CD4-positive, alpha-beta T cell treated with Interleukin-6 at 100 ng/mL for 8 hours (primary cell): Measurements from ENCODE around the gene MAD1L1.
"Not testable (repeated sequence)": the region's sequence is repeated elsewhere in the genome, so short reads cannot be mapped to it uniquely, and the experiment has no call there.

Experiments used
- DNase-seq: peaks from one replicate; pipeline ENCODE4 v3.0.0-alpha.2; 2020; ENCODE audit warnings: mixed read lengths, low spot score

MAD1L1 gene

DNA sequence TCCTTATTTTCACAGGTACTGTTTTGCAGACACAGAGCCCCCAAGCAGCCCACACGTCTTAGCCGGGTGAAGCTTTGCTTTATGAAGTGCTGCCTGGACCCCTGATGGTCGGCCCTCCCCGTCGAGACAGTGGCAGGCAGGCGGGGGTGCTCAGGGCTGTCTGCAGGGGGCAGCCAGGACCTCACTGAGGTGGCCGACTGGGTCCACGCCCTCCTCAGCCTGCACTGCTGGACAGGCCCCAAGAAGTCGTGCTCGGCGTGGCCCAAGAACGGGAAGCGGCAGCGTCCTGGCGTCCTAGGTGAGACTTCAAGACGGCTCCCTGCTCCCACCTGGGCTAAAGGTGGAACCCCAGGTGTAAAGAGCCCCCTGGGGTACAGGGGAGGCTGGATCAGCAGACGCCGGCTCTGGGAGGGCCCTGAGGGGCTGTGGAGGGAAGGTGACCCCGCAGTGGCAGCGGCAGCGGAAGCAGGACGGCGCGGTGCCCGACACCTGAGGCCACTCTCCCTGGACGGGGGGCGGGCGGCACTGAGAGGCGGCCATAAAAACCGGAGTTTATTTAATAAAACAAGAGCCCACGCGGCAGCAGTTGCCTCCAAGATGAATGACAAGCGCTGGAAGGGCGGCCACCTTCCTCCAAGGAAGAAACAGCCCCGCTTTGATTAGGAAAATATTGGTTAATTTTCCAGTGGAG is 383.2 kb downstream of the MAD1L1 start:
- no peak for DNase-seq

DNA sequence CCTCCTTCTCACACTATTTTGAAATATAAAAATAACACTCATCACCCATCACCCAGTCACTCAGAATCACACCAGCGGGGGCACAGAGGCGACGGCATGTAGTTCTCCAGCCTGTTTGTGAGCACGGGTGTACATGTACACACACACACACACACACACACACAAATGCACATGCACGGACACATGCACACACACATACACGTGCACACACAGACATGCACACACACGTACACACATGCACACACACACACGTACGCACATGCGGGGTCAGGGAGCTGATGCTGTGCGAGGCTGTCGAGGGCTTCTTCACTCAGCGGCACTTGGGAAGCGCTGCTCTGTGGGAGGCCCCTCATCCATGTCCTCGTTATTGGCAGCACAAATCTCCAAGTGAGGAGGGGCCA is 383.8 kb downstream of the MAD1L1 start:
- no peak for DNase-seq

DNA sequence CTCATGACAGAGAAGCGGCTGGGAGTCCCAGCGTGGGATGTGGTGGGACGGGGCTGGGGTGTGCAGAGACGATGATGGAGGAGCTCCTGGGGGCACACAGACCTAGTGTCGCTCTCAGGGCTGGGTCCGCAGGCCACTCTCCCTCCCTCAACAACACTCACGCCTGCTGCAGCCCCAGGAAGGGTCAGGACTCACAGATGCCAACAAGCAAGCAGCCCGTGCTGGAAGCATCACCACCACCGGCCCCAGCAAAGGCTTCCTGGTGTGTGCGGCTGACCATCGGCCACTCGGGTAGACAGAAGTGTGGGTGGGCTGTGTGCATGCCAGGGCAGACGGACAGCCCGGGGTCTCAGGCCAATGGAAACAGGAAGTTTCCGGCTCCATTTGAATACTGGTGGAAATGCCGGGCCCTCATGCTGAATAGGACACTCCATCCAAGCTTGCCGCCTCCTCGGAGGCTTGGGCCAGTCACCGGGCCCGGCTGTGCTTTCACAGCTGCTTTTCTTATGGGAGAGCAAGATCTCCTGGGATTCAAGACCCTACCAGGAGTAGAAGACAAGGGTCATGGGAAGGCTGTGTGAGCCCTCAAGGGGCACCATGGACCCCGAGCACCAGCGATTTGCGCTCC is 384.6 kb downstream of the MAD1L1 start:
- DNase-seq, result no peak

GRCh38 chr7:1847260-1848001 is 385.3 kb downstream of the MAD1L1 start:
- no peak for DNase-seq

DNA sequence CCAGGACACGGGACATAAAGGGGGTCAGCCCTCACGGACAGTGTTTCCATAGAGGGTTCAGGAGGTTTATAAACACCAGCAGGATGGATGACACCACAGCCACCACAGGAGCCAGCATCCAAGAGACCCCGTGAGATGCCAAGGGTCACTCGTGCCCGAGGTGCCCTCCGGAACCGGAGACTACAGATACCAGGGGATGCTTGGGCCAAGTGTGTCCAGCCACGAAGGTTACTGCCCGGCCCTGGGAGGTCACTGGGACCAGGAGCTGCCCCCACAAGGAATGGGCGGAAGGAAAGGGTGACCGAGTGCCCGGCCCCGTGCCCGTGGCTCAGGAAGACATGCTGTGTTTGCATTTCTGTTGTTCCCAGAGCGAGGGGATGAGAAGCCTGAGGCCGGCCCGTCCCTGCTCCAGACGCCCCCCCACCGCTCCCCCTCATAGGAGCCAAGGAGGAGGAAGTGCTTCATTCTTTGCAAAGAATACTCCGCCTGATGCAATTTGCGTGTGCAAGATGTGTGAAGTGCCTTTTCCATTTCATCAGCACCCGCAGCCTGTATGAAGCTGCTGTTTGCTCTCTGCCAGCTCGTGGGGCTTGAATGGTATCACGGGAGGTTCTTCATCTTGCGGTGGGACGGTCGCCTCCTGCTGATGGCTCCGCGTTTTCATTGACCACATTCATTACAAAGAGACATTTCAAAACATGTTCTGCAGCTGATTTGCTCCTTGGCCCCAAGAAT is 386.2 kb downstream of the MAD1L1 start:
- DNase-seq, result no peak

DNA sequence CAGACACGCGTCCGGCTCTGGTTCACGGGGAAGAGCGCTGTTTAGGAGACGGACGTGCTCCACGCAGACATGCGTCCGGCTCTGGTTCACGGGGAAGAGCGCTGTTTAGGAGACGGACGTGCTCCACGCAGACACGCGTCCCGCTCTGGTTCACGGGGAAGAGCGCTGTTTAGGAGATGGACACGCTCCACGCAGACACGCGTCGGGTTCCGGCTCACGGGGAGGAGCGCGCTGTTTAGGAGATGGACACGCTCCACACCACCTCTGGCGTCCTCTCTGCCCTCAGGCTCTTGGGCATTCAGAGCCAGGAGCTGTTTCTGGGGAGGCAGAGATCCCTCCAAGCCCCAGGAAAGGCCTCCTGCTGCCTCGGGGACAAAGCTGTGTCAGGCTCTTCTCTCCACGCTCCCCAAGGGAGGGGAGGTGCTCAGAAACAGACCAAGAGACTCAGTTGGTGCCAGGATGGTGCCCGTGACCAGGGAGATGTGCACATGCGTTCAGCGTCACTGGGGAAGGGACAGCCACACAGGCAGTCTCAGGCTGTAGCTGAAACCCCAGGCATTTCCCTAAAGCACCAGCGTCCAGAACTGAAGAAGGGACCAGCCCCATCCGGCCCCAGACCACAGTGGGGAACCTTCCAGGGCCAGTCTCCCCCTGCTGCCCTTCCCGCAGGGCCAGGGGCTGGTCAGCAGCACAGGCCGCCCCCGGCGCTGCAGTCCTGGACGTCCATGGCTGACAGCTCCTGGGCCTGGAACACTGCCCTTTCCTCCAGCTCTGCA is 387.0 kb downstream of the MAD1L1 start:
- no peak for DNase-seq

- DNase-seq, result no peak
Observed at GRCh38 chr7:1844951-1845390, 387.8 kb downstream of the MAD1L1 start.

GRCh38 chr7:1844336-1844950 is 388.3 kb downstream of the MAD1L1 start:
- DNase-seq, result no peak

- DNase-seq, result no peak
Observed at GRCh38 chr7:1843921-1844335, 388.8 kb downstream of the MAD1L1 start.

GRCh38 chr7:1843271-1843861 is 389.4 kb downstream of the MAD1L1 start:
- DNase-seq, result no peak

DNA sequence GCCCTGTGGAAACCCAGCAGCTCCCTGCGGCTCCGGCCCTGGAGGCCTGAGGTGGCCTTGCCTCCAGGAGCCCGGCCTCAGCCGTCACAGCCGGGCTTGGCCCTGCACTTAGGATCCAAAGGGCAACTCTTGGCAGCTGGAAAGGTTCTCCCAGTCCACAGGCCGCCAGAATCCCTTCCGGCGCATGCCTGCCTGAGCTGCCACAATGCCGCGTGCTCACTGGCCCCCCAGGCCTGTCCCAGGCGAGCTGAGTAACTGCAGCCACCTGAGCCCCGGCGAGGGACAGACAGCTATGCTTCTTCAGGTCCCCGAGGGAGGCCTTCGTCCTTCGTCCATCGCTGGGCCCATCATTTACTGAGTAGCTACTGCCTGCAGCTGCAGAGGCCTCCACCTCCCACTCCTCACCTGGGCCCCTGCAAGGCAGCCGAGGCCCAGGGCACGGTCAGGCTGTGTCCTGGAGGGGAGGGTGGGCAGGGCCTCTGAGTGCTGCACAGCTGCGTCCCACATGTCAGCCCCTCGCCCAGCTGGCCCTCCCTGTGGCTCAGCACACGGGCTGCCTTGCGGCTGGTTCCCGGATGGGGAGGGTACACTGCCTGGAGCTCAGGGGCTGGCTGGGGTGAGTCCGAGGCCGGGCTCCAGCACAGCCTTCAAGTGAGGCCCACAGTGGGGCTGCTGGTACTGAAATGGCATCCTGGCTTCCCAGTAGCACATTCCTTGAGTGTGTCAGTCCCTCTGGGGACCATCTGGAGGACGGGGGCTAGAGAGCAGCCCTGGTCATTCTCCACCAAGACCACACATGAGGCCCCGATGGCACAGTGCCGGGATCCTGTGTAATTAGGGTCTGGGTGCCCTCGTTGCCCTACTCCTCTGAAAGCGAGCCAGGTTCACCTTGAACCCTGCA is 390.2 kb downstream of the MAD1L1 start:
- DNase-seq, result no peak

DNA sequence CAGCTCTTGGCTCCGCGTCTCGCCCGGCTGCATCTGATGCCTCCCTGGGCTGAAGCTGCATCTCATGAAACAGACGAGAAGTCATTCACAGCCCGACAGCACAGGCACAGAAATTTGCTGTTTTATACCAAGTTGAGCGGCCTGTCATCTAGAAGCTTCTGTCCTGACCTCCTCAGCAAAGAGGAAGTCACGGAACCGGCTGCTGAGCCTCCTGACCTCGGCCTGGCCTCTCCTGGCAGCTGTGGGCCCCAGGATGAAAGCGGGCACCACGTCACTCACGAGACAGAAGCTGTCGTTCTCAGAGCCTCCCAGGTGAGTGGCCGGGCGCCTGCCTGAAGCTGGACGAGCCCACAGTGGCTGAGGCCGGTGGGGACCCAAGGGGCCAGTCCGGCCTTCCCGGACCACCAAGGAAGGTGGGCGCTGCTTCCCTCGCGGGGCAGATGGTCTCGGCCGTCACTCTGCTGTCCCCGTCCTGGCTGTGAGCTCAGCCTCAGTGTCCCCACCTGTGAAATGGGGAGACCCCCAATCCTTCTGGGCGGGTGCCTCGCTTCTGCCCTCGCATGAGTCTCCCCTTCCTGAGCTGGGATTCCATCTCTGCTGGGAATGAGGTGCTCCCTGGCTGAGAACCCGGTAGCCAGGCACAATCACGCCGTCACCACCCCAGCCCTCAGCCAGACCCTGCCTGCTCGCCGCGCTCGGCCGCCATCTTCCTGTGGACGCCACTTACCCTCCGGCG is 391.3 kb downstream of the MAD1L1 start:
- not testable (repeated sequence) for DNase-seq

- not testable (repeated sequence) for DNase-seq
Observed at GRCh38 chr7:1840744-1841143, 392.0 kb downstream of the MAD1L1 start.

GRCh38 chr7:1839701-1840100 is 393.0 kb downstream of the MAD1L1 start:
- DNase-seq, result no peak

- not testable (repeated sequence) for DNase-seq
Observed at GRCh38 chr7:1838911-1839531, 393.7 kb downstream of the MAD1L1 start.

DNA sequence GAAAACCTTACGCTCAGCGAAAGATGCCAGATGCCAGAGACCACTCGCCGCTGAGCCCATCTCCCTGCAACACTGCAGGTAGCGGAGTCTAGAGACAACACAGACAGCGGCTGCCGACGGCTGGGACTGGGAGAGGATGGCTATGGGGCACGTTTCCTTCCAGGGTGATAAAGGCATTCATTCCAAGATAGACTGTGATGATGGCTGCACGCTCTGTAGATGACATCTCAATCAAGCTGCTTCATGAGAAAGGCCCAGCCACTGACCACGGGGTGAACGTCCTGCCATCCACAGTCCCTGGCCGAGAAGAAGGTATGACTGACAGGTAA is 394.2 kb downstream of the MAD1L1 start:
- DNase-seq, result not testable (repeated sequence)

DNA sequence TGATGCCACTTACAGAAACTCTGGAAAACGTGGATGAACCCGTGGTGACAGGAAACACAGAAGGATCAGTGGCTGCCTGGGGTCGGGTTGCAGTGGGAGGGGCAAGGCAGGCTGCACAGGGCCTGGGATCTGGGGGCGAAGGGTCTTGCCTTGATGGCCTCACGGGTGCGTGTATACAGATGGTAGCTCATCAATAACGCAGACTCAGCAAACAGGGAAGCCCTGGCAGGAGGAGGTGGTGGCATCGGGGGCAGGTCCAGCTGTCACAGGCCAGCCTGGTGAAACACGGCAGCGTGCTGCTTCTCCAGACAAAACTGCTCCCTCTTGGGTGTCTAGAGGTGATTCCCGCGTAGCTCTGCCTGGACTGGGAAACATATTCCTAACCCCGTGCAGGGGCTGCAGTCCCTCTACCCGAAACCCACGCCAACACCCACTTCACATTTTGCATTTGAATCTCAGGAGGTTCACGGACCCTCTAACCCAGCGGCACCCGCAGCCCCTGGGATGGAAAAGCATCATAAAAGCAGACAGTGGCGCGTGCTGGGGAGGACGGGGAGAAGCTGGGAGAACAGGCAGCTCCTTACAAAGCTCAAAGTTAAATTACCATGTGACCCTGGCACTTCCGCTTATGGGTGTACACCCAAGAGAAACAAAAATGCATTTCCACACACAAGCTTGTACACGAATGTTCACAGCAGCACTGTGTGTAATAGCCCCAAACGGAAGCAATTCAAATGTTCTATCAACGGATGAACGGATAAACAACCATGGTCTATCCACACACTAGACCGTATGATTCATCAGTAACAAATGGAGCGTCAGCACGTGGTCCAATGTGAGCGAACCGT is 394.8 kb downstream of the MAD1L1 start:
- DNase-seq, result not testable (repeated sequence)
